NT2/D1 (cell line): ENCODE measurements around the gene FUT7.

Experiments
- DNase-seq: peaks from one replicate; pipeline ENCODE4 v3.0.0-alpha.2; 2011; ENCODE audit warnings: low read depth, low spot score
- H3K27me3 ChIP-seq: 2 replicates; pipeline ENCODE4 v1.6.0; 2011; ENCODE audit warnings: mild to moderate bottlenecking; ENCODE audit not compliant: insufficient read length, insufficient read depth
- H3K36me3 ChIP-seq: 2 replicates; pipeline ENCODE4 v1.6.1; 2011; ENCODE audit warnings: mild to moderate bottlenecking, low read length, mixed read lengths; ENCODE audit not compliant: insufficient read depth, insufficient read length
- H3K4me1 ChIP-seq: 2 replicates; pipeline ENCODE4 v1.5.1; 2011; ENCODE audit not compliant: insufficient read depth, insufficient read length
- H3K4me3 ChIP-seq: 2 replicates; pipeline ENCODE4 v1.5.1; 2011; ENCODE audit warnings: low read depth; ENCODE audit not compliant: insufficient read length
- H3K9ac ChIP-seq: 2 replicates; pipeline ENCODE4 v1.6.0; 2011; ENCODE audit warnings: low read depth; ENCODE audit not compliant: insufficient read length
- H3K9me3 ChIP-seq: 2 replicates; pipeline ENCODE4 v1.5.1; 2011; ENCODE audit warnings: mild to moderate bottlenecking, low read length; ENCODE audit not compliant: insufficient read depth
- SUZ12 ChIP-seq: IDR thresholded peaks from 2 replicates; pipeline ENCODE4 v1.6.1; 2011; ENCODE audit not compliant: insufficient read length, insufficient read depth; ENCODE audit errors: extremely low read depth
- YY1 ChIP-seq: IDR thresholded peaks from 2 replicates; pipeline ENCODE4 v1.6.1; 2011; ENCODE audit not compliant: insufficient read length, insufficient read depth
- ZNF274 ChIP-seq: IDR thresholded peaks from 2 replicates; pipeline ENCODE4 v1.6.1; 2011; ENCODE audit warnings: mild to moderate bottlenecking, low read depth, low read length

FUT7 gene

GRCh38 chr9:137031904-137032640, at the start of gene FUT7:
Gene FUT7 (minus strand): TSS chr9:137032088. CDS start chr9:137031991, 97 bp downstream.
- Histone ChIP-seq H3K27me3 (peaks cover 28% of the 10 kb centered on the region), H3K36me3 (peaks cover under 1% of the 10 kb centered on the region), H3K9ac (no peak within 1 kb of the TSS), H3K4me3 (no peak within 1 kb of the TSS), H3K4me1 (peaks cover 37% of the 10 kb centered on the region), H3K9me3 (no peaks in the 10 kb centered on the region)
- DNase-seq: no peak
- TF ChIP-seq SUZ12 (no peak), ZNF274 (no peak), YY1 (no peak)

- H3K9ac ChIP-seq: peak overlapping the region; percentile 17
- TF ChIP-seq SUZ12 (no peak), YY1 (no peak), ZNF274 (no peak)
- H3K9me3 ChIP-seq: no peaks in the 10 kb centered on the region
- H3K36me3 ChIP-seq: peaks cover 36% of the 10 kb centered on the region
- peaks cover 9% of the 10 kb centered on the region for H3K27me3 ChIP-seq
- no peak for DNase-seq
- peaks cover 24% of the 10 kb centered on the region for H3K4me1 ChIP-seq
- no peak overlapping the region for H3K4me3 ChIP-seq
Observed at GRCh38 chr9:137080260-137081122, 48.6 kb upstream of the FUT7 start.

- peaks cover 27% of the 10 kb centered on the region for H3K4me1 ChIP-seq
- DNase-seq: no peak
- peaks cover 36% of the 10 kb centered on the region for H3K36me3 ChIP-seq
- H3K4me3 ChIP-seq: no peak overlapping the region
- H3K9me3 ChIP-seq: no peaks in the 10 kb centered on the region
- peak overlapping the region; percentile 9 for H3K9ac ChIP-seq
- peaks cover 9% of the 10 kb centered on the region for H3K27me3 ChIP-seq
- TF ChIP-seq SUZ12: no peak
- no peak for TF ChIP-seq ZNF274
- TF ChIP-seq YY1: no peak
Observed at GRCh38 chr9:137079401-137079787, 47.5 kb upstream of the FUT7 start.

GRCh38 chr9:137078701-137079400, 47.0 kb upstream of the FUT7 start:
- Histone ChIP-seq H3K27me3 (peaks cover 10% of the 10 kb centered on the region), H3K36me3 (peaks cover 36% of the 10 kb centered on the region), H3K9ac (no peak overlapping the region), H3K4me1 (peaks cover 26% of the 10 kb centered on the region), H3K4me3 (peak overlapping the region; percentile 78), H3K9me3 (no peaks in the 10 kb centered on the region)
- no peak for DNase-seq
- TF ChIP-seq SUZ12 (no peak), YY1 (no peak), ZNF274 (no peak)

GRCh38 chr9:137077758-137078693, 46.1 kb upstream of the FUT7 start:
- Histone ChIP-seq H3K4me1 (peaks cover 19% of the 10 kb centered on the region), H3K9me3 (no peaks in the 10 kb centered on the region), H3K4me3 (peak overlapping the region; percentile 78), H3K36me3 (peaks cover 35% of the 10 kb centered on the region), H3K9ac (peak overlapping the region; percentile 90), H3K27me3 (peaks cover 12% of the 10 kb centered on the region)
- DNase-seq: no peak
- TF ChIP-seq YY1: no peak
- TF ChIP-seq ZNF274: no peak
- no peak for TF ChIP-seq SUZ12

- DNase-seq: no peak
- Histone ChIP-seq H3K9ac (peak within 1 kb of the TSS; percentile 90), H3K4me3 (peak within 1 kb of the TSS; percentile 78), H3K27me3 (peaks cover 12% of the 10 kb centered on the region), H3K4me1 (peaks cover 12% of the 10 kb centered on the region), H3K9me3 (no peaks in the 10 kb centered on the region), H3K36me3 (peaks cover 26% of the 10 kb centered on the region)
- TF ChIP-seq YY1 (no peak), ZNF274 (no peak), SUZ12 (no peak)
Observed at GRCh38 chr9:137077010-137077747, 45.3 kb upstream of the FUT7 start, which contains the start of gene UAP1L1. Gene UAP1L1 (plus strand): TSS chr9:137077517. CDS start chr9:137077533, 16 bp downstream.
